Karpas-422 (cell line): ENCODE measurements around the gene SHISA5. TPM values are rescaled to one million over a fixed set of nuclear protein-coding genes. Genes with fewer than 3 reads are reported as not detected.
"Not testable (repeated sequence)": the region's sequence is repeated elsewhere in the genome, so short reads cannot be mapped to it uniquely, and the experiment has no call there.

Source experiments
- DNase-seq: peaks from one replicate; pipeline ENCODE4 v3.0.0-alpha.2; 2015
- H2AFZ ChIP-seq: fragments of 200-600 bp; sonication (generic); 2 replicates; pipeline ENCODE4 v1.6.1; 2014; ENCODE audit warnings: antibody characterized with exemption, low read length, mixed read lengths
- H3K27ac ChIP-seq: fragments of 200-600 bp; sonication (generic); 2 replicates; pipeline ENCODE4 v1.5.1; 2014; ENCODE audit warnings: mild to moderate bottlenecking, low read length, moderate library complexity
- H3K27me3 ChIP-seq: fragments of 200-600 bp; sonication (generic); 2 replicates; pipeline ENCODE4 v1.6.1; 2014; ENCODE audit warnings: low read length, mixed read lengths
- H3K36me3 ChIP-seq: fragments of 200-600 bp; sonication (generic); 2 replicates; pipeline ENCODE4 v1.6.1; 2014; ENCODE audit warnings: low read length, mixed read lengths; ENCODE audit not compliant: insufficient read depth
- H3K4me1 ChIP-seq: fragments of 200-600 bp; sonication (generic); 2 replicates; pipeline ENCODE4 v1.6.1; 2014; ENCODE audit warnings: mild to moderate bottlenecking, low read length, mixed read lengths
- H3K4me2 ChIP-seq: fragments of 200-600 bp; sonication (generic); 2 replicates; pipeline ENCODE4 v1.6.1; 2014; ENCODE audit warnings: low read length, low read depth, mild to moderate bottlenecking; ENCODE audit not compliant: poor library complexity, severe bottlenecking
- H3K4me3 ChIP-seq: fragments of 200-600 bp; sonication (generic); 2 replicates; pipeline ENCODE4 v1.5.1; 2014; ENCODE audit warnings: mild to moderate bottlenecking, antibody characterized with exemption, low read length, mixed read lengths
- H3K79me2 ChIP-seq: fragments of 200-600 bp; sonication (generic); 2 replicates; pipeline ENCODE4 v1.6.1; 2014; ENCODE audit warnings: mild to moderate bottlenecking, low read length, mixed read lengths
- H3K9ac ChIP-seq: fragments of 200-600 bp; sonication (generic); 2 replicates; pipeline ENCODE4 v1.6.0; 2014; ENCODE audit warnings: low read length
- H3K9me2 ChIP-seq: fragments of 200-600 bp; sonication (generic), shearing (Covaris generic); replicated peaks from 2 replicates; pipeline ENCODE4 v1.6.0; 2014; ENCODE audit warnings: mild to moderate bottlenecking, low read length, moderate library complexity; ENCODE audit not compliant: insufficient read depth
- H3K9me3 ChIP-seq: fragments of 300-700, 200-600 bp; sonication (generic); 2 replicates; pipeline ENCODE4 v1.6.1; 2014; ENCODE audit warnings: low read length, mixed read lengths
- H4K20me1 ChIP-seq: fragments of 200-600 bp; sonication (generic); 2 replicates; pipeline ENCODE4 v1.6.1; 2014; ENCODE audit warnings: mild to moderate bottlenecking, antibody characterized with exemption, low read length, low read depth; ENCODE audit not compliant: insufficient read depth
- total RNA-seq: library from RNA; depleted of rRNA; stranded (reverse); fragments of >200 nt; shearing (Covaris generic); gene quantifications from 2 replicates; pipeline ENCODE4 v1.2.3, GENCODE V29; 2014; ENCODE audit warnings: low replicate concordance

Gene SHISA5
- total RNA-seq, 1 experiment from 2014 or later: 149 TPM

DNA sequence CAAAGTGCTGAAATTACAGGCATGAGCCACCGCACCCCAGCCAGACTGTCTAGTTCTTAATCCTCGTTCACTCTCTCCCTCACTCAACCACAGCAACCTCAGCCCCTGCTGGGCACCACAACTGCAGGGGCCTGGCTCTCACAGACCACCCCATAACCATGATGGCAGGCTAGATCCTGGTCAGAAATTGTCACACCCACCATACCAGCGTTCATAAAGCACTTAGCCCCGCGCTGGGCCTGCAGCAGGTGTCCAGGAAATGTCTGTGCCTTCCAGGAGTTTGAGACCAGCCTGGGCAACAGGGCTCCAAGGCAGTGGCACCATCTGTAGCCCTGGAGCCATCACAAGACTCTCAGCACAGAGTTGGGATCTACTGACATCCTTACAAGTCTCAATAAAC, 1.9 kb downstream of the SHISA5 start:
- Histone ChIP-seq H3K9me2 (no peaks in the 10 kb centered on the region), H3K4me3 (no peak overlapping the region), H3K27me3 (no peaks in the 10 kb centered on the region), H2AFZ (no peak overlapping the region), H3K79me2 (no peaks in the 10 kb centered on the region), H3K27ac (no peak overlapping the region), H3K4me2 (peak overlapping the region; percentile 86), H4K20me1 (no peaks in the 10 kb centered on the region), H3K9me3 (0 out of 2 replicates have a peak, but pooled peaks cover 3% of the 10 kb centered on the region), H3K4me1 (peaks cover 32% of the 10 kb centered on the region), H3K36me3 (no peaks in the 10 kb centered on the region; the same call in 1 of the 2 replicates), H3K9ac (no peak overlapping the region)
- no peak for DNase-seq

DNA sequence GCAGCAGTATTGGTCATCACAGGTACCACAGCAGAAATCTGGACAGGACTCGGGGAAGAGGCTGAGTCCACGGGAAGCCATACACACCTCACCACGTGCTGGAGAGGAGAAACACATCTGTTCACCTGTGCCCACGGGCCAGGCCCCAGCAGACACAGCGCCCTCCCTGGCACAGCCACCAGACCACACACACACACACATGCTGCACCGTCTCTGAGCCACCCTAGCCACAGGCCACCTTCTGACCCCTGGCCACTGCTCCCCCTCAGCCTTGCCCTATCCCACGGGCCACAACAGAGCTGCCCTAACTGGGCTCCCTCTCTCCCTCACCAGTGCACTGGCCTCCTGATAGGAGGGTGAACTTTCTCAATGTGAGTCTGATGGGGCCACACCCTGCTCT, 2.8 kb downstream of the SHISA5 start:
- 0 out of 2 replicates have a peak overlapping the region, but pooled peaks have one; percentile 0 for H3K9ac ChIP-seq
- H3K9me3 ChIP-seq: 0 out of 2 replicates have a peak, but pooled peaks cover 3% of the 10 kb centered on the region
- peaks cover 29% of the 10 kb centered on the region for H3K4me1 ChIP-seq
- H3K36me3 ChIP-seq: no peaks in the 10 kb centered on the region; the same call in 1 of the 2 replicates
- H3K4me2 ChIP-seq: no peak overlapping the region
- no peaks in the 10 kb centered on the region for H3K79me2 ChIP-seq
- H3K9me2 ChIP-seq: no peaks in the 10 kb centered on the region
- peak overlapping the region; percentile 18; the same call in 1 of the 2 replicates for H2AFZ ChIP-seq
- DNase-seq: no peak
- H3K4me3 ChIP-seq: no peak overlapping the region
- H4K20me1 ChIP-seq: no peaks in the 10 kb centered on the region
- H3K27me3 ChIP-seq: no peaks in the 10 kb centered on the region
- no peak overlapping the region for H3K27ac ChIP-seq

DNA sequence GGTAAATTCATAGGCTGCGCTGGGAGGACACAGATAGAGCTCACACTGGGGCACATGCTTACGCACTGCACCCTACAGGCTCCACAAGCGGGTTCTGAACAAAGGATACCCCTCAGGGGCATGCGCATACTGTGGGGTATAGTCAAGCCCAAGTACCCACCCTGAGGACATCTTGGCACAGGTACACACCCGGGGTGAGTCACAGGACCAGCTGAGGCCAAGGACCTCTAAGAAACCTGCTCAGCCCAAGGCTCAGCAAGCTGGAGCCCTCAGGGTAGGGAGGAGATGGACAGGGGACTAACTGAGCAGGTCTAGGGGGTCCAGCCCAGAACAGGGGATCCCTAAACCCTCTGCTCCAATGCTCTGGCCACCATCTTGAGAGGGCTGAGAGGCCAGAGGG, 3.3 kb downstream of the SHISA5 start:
- peaks cover 29% of the 10 kb centered on the region for H3K4me1 ChIP-seq
- DNase-seq: no peak
- H3K4me2 ChIP-seq: no peak overlapping the region
- H3K27me3 ChIP-seq: no peaks in the 10 kb centered on the region
- no peaks in the 10 kb centered on the region for H3K79me2 ChIP-seq
- H3K27ac ChIP-seq: no peak overlapping the region
- no peak overlapping the region; the same call in 1 of the 2 replicates for H2AFZ ChIP-seq
- H3K9me2 ChIP-seq: no peaks in the 10 kb centered on the region
- no peak overlapping the region for H3K9ac ChIP-seq
- H3K9me3 ChIP-seq: 0 out of 2 replicates have a peak, but pooled peaks cover 3% of the 10 kb centered on the region
- no peaks in the 10 kb centered on the region for H4K20me1 ChIP-seq
- H3K36me3 ChIP-seq: no peaks in the 10 kb centered on the region; the same call in 1 of the 2 replicates
- no peak overlapping the region for H3K4me3 ChIP-seq

DNA sequence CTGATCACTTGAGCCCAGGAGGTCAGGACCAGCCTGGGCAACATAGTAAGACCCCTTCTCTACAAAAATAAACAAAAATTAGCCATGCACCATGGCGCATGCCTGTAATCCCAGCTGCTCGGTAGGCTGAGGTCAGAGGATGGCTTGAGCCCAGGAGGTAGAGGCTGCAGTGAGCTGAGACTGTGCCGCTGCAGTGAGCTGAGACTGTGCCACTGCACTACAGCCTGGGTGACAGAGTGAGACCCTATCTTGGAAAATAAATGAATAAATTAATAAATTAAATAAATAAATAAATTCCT, 10.8 kb downstream of the SHISA5 start:
- Histone ChIP-seq H3K79me2 (no peaks in the 10 kb centered on the region), H3K4me2 (peak overlapping the region; percentile 71), H4K20me1 (no peaks in the 10 kb centered on the region), H3K9me3 (0 out of 2 replicates have a peak, but pooled peaks cover under 1% of the 10 kb centered on the region), H3K36me3 (no peaks in the 10 kb centered on the region; the same call in 1 of the 2 replicates), H3K4me3 (peak overlapping the region; percentile 58; the same call in 1 of the 2 replicates), H3K4me1 (peaks cover 25% of the 10 kb centered on the region), H3K9me2 (no peaks in the 10 kb centered on the region), H3K9ac (peak overlapping the region; percentile 70; the same call in 1 of the 2 replicates), H3K27ac (peak overlapping the region; percentile 98), H2AFZ (peak overlapping the region; percentile 93; the same call in 1 of the 2 replicates), H3K27me3 (no peaks in the 10 kb centered on the region)
- peak; percentile 63 for DNase-seq

DNA sequence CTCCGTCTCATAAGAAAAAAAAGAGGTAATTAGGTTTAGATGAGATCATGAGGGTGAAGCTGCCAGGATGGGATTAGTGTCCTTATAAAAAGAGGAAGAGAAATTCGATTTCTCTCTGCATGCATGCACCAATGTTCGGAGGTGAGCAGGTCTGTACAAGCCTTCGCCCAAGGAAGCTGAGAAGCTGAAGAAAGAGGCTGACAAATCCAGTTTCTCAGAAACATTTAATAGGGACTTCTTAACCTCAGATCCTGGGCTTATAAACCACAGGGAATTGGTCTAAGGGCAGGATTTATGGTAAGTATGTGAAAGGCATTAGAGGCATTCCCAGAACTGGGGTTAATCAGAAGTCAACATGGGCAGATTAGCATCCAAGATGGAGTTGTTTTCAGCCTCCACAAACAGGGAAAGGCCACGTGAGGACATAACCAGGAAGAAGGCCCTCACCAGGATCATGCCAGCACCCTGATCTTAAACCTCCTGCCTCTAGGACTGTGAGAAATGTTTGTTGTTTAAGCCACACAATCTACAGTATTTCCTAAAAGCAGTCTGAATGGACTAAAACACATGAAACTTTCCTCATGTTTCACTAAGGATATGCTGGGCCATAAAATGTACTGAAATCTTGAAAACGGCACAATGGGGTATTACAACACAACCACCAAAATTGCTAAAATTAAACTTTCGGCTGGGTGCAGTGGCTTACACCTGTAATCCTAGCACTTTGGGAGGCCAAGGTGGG, 11.3 kb downstream of the SHISA5 start:
- peak; percentile 96 for DNase-seq
- H3K4me2 ChIP-seq: peak overlapping the region; percentile 71
- H3K9ac ChIP-seq: peak overlapping the region; percentile 70
- no peaks in the 10 kb centered on the region for H3K9me2 ChIP-seq
- H3K9me3 ChIP-seq: no peaks in the 10 kb centered on the region
- H3K4me3 ChIP-seq: peak overlapping the region; percentile 58
- H4K20me1 ChIP-seq: no peaks in the 10 kb centered on the region
- H3K4me1 ChIP-seq: peaks cover 25% of the 10 kb centered on the region
- no peaks in the 10 kb centered on the region for H3K79me2 ChIP-seq
- no peaks in the 10 kb centered on the region for H3K27me3 ChIP-seq
- H3K36me3 ChIP-seq: no peaks in the 10 kb centered on the region
- H3K27ac ChIP-seq: peak overlapping the region; percentile 98
- peak overlapping the region; percentile 93; the same call in 1 of the 2 replicates for H2AFZ ChIP-seq

DNA sequence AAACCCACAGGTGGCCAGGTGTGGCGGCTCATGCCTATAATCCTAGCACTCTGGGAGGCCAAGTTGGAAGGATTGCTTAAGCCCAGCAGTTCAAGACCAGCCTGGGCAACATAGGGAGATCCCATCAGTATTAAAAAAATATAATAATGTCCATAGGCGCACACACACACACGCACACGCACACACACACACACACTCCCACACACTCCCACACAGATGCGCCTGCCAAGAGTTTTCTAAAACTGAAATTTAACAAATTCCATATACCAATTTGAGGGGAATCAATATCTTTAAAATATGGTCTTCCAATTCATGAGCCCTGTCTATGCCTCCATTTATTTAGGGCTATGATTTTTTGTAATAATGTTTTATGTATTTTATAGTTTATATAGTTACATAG, 17.0 kb downstream of the SHISA5 start:
- Histone ChIP-seq H4K20me1 (no peaks in the 10 kb centered on the region), H3K4me1 (peaks cover 7% of the 10 kb centered on the region), H3K4me2 (no peak overlapping the region), H3K79me2 (no peaks in the 10 kb centered on the region), H3K9me2 (no peaks in the 10 kb centered on the region), H3K9me3 (no peaks in the 10 kb centered on the region), H3K27ac (no peak overlapping the region), H3K4me3 (no peak overlapping the region), H3K27me3 (no peaks in the 10 kb centered on the region), H3K9ac (no peak overlapping the region), H2AFZ (no peak overlapping the region), H3K36me3 (no peaks in the 10 kb centered on the region)
- no peak for DNase-seq

DNA sequence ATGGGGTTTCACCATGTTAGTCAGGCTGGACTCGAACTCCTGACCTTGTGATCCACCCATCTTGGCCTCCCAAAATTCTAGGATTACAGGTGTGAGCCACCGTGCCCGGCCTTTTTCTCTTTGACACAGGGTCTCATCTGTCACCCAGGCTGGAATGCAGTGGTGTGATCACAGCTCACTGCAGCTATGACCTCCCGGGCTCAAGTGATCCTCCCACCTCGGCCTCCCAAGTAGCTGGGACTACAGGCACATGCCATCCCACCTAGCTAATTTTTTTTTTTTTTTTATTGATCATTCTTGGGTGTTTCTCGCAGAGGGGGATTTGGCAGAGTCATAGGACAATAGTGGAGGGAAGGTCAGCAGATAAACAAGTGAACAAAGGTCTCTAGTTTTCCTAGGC, 21.2 kb downstream of the SHISA5 start:
- not testable (repeated sequence) for H3K9ac ChIP-seq, H3K4me1 ChIP-seq, H3K27me3 ChIP-seq, H2AFZ ChIP-seq, H3K36me3 ChIP-seq, H3K79me2 ChIP-seq, H3K4me3 ChIP-seq, H3K9me3 ChIP-seq, H4K20me1 ChIP-seq, H3K9me2 ChIP-seq, H3K27ac ChIP-seq, DNase-seq, H3K4me2 ChIP-seq

DNA sequence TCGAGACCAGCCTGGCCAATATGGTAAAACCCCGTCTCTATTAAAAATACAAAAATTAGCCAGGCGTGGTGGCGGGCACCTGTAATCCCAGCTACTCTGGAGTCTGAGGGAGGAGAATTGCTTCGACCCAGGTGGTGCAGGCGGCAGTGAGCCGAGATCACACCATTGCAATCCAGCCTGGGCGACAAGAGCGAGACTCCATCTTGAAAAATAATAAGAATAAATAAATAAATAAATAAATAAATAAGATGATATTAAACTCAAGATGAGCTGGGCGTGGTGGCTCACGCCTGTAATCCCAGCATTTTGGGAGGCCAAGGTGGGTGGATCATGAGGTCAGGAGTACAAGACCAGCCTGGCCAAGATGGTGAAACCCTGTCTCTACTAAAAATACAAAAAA, 23.1 kb downstream of the SHISA5 start:
- not testable (repeated sequence) for H3K9me3 ChIP-seq, H3K4me2 ChIP-seq, H3K27me3 ChIP-seq, H3K9ac ChIP-seq, H3K4me3 ChIP-seq, H3K79me2 ChIP-seq, H3K36me3 ChIP-seq, H3K4me1 ChIP-seq, DNase-seq, H3K9me2 ChIP-seq, H4K20me1 ChIP-seq, H2AFZ ChIP-seq, H3K27ac ChIP-seq
